HCT116 (cell line): ENCODE results near the gene LMNA. TPM values are rescaled to one million over a fixed set of nuclear protein-coding genes. Genes with fewer than 3 reads are reported as not detected.

Experiments used
- ATAC-seq: fragments of 200-7000 bp; cut with Tn5 transposase; 2 replicates; pipeline ENCODE4 v1.9.1; 2020; ENCODE audit warnings: mild to moderate bottlenecking, moderate library complexity
- BruUV-seq: library from RNA; stranded (reverse); fragments of 400-500 nt; replicated peaks from 2 replicates; lab custom pipeline; 2021; lab: Mats Ljungman, UMichigan
- CTCF ChIA-PET: fragments of 300-600 bp; sonication (Branson Sonifier 250); formaldehyde crosslinking; loops from one replicate; lab custom pipeline; 2021; ENCODE audit warnings: antibody characterized with exemption; lab: Charles Lee
- POLR2A ChIA-PET: fragments of 300-600, 350-600 bp; sonication (Branson Sonifier 250); formaldehyde crosslinking; loops from one replicate; lab custom pipeline; 2021; ENCODE audit warnings: antibody characterized with exemption; lab: Charles Lee
- RAD21 ChIA-PET, 2 experiments: fragments of 300-600 bp; sonication (Branson Sonifier 250); formaldehyde crosslinking; loops; one replicate each; lab custom pipeline; 2023; ENCODE audit warnings: low total read pairs in 2 of 2; ENCODE audit not compliant: uncharacterized antibody in 2 of 2, unreplicated experiment in 2 of 2, low non-redundant PET in 1 of 2; lab: Charles Lee
- DNase-seq: peaks from one replicate; pipeline ENCODE4 v3.0.0-alpha.2; 2010; ENCODE audit warnings: low read depth, low spot score
- H2AFZ ChIP-seq: fragments of 200-600 bp; shearing (Covaris generic), sonication (generic); 2 replicates; pipeline ENCODE4 v1.6.1; 2017; ENCODE audit warnings: low read depth, mixed run types, mixed read lengths, antibody characterized with exemption, low read length; ENCODE audit not compliant: poor library complexity, severe bottlenecking
- H3K27ac ChIP-seq: 2 replicates; pipeline ENCODE4 v1.5.1; 2012; ENCODE audit warnings: low read depth, low read length
- H3K27me3 ChIP-seq: fragments of 200-600 bp; sonication (generic); 2 replicates; pipeline ENCODE4 v1.6.1; 2016; ENCODE audit warnings: mixed run types, low read length, mixed read lengths; ENCODE audit not compliant: insufficient read depth
- H3K36me3 ChIP-seq, 2 experiments: fragments of 200-500 bp in 1 of 2; fragments of 200-600 bp in 1 of 2; sonication (Bioruptor generic) in 1 of 2; sonication (generic) in 1 of 2; 2 replicates each; pipeline versions ENCODE4 v1.5.1 to v1.6.1; 2014 to 2016; ENCODE audit warnings: low read length in 2 of 2, inconsistent platforms in 1 of 2, mixed read lengths in 1 of 2, mixed run types in 1 of 2; ENCODE audit not compliant: insufficient read depth in 2 of 2, control insufficient read depth in 1 of 2
- H3K4me1 ChIP-seq, 2 experiments: fragments of 200-600 bp in 1 of 2; sonication (generic) in 1 of 2; 2 replicates each; pipeline versions ENCODE4 v1.5.1 to v1.6.1; 2012 to 2017; ENCODE audit warnings: low read length in 2 of 2, inconsistent platforms in 1 of 2, mild to moderate bottlenecking in 1 of 2, mixed read lengths in 1 of 2, mixed run types in 1 of 2, moderate library complexity in 1 of 2; ENCODE audit not compliant: insufficient read depth in 2 of 2, control insufficient read depth in 1 of 2
- H3K4me2 ChIP-seq: fragments of 200-600 bp; sonication (generic); 2 replicates; pipeline ENCODE4 v1.6.1; 2017; ENCODE audit warnings: mixed run types, low read length, mixed read lengths
- H3K4me3 ChIP-seq, 2 experiments: fragments of 200-600 bp in 1 of 2; sonication (generic) in 1 of 2; replicated peaks in 1 of 2; 2 replicates each; pipeline ENCODE4 v1.5.1; 2011 to 2016; ENCODE audit warnings: low read length in 2 of 2, control low read depth in 1 of 2, low read depth in 1 of 2, mild to moderate bottlenecking in 1 of 2, mixed read lengths in 1 of 2, mixed run types in 1 of 2
- H3K79me2 ChIP-seq: fragments of 200-600 bp; sonication (generic); 2 replicates; pipeline ENCODE4 v1.6.1; 2017; ENCODE audit warnings: mild to moderate bottlenecking, mixed run types, low read length, moderate library complexity, mixed read lengths; ENCODE audit not compliant: insufficient read depth
- H3K9ac ChIP-seq: fragments of 200-600 bp; sonication (generic); 2 replicates; pipeline ENCODE4 v1.6.1; 2016; ENCODE audit warnings: low read length, mixed read lengths
- H3K9me2 ChIP-seq: fragments of 200-600 bp; sonication (generic), shearing (Covaris generic); 2 replicates; pipeline ENCODE4 v1.6.1; 2017; ENCODE audit warnings: mixed run types, mild to moderate bottlenecking, moderate library complexity; ENCODE audit not compliant: insufficient read depth
- H3K9me3 ChIP-seq, 2 experiments: fragments of 200-500 bp in 1 of 2; fragments of 200-600 bp in 1 of 2; sonication (Bioruptor generic) in 1 of 2; sonication (generic) in 1 of 2; 2 replicates each; pipeline ENCODE4 v1.6.1; 2014 to 2017; ENCODE audit warnings: low read length in 2 of 2, mixed read lengths in 2 of 2, inconsistent platforms in 1 of 2, low read depth in 1 of 2, mild to moderate bottlenecking in 1 of 2, mixed run types in 1 of 2, moderate library complexity in 1 of 2; ENCODE audit not compliant: control insufficient read depth in 1 of 2, insufficient read depth in 1 of 2
- H4K20me1 ChIP-seq: fragments of 200-600 bp; sonication (generic), shearing (Covaris generic); 2 replicates; pipeline ENCODE4 v1.6.1; 2017; ENCODE audit warnings: mixed run types, mild to moderate bottlenecking, moderate library complexity; ENCODE audit not compliant: insufficient read depth
- CEBPB ChIP-seq: IDR thresholded peaks from 2 replicates; pipeline ENCODE4 v1.6.1; 2012; ENCODE audit warnings: low read depth
- EGR1 ChIP-seq: IDR thresholded peaks from 2 replicates; pipeline ENCODE4 v1.6.1; 2012; ENCODE audit warnings: low read depth
- ELF1 ChIP-seq: IDR thresholded peaks from 2 replicates; pipeline ENCODE4 v1.6.1; 2012; ENCODE audit warnings: low read depth, borderline replicate concordance
- EZH2 ChIP-seq: fragments of 200-600 bp; sonication (generic); IDR thresholded peaks from 2 replicates; pipeline ENCODE4 v1.6.1; 2017; ENCODE audit warnings: antibody characterized with exemption, mixed run types
- FOSL1 ChIP-seq: IDR thresholded peaks from 2 replicates; pipeline ENCODE4 v1.6.1; 2012; ENCODE audit warnings: low read depth
- POLR2AphosphoS5 ChIP-seq: IDR thresholded peaks from 2 replicates; pipeline ENCODE4 v1.6.1; 2011; ENCODE audit warnings: mild to moderate bottlenecking, low read depth, low read length, moderate library complexity
- RAD21 ChIP-seq: IDR thresholded peaks from 2 replicates; pipeline ENCODE4 v1.6.1; 2012; ENCODE audit warnings: low read depth, mild to moderate bottlenecking
- SRF ChIP-seq: IDR thresholded peaks from 2 replicates; pipeline ENCODE4 v1.6.1; 2012; ENCODE audit warnings: low read depth
- TCF7L2 ChIP-seq: IDR thresholded peaks from 2 replicates; pipeline ENCODE4 v1.7.0; 2011; ENCODE audit warnings: borderline replicate concordance, inconsistent platforms; ENCODE audit not compliant: insufficient read depth, insufficient read length; ENCODE audit errors: extremely low read depth
- YY1 ChIP-seq: IDR thresholded peaks from 2 replicates; pipeline ENCODE4 v1.6.1; 2011; ENCODE audit warnings: low read length, low read depth, moderate library complexity, mild to moderate bottlenecking; ENCODE audit not compliant: insufficient replicate concordance; ENCODE audit errors: extremely low read depth
- ZFX ChIP-seq: fragments of 450-650 bp; IDR thresholded peaks from 2 replicates; pipeline ENCODE4 v1.6.1; 2017
- intact Hi-C: fragments of 100-400 bp; cut with micrococcal nuclease; formaldehyde crosslinking; loops from 2 replicates; pipeline ENCODE4 v1.10.0; 2022
- total RNA-seq: library from RNA; stranded (reverse); gene quantifications from one replicate; pipeline ENCODE4 v1.2.1, GENCODE V29; 2021; ENCODE audit not compliant: unreplicated experiment
- TF ChIP-seq, protein P1 (sequence below), 3 experiments: fragments of 200-600 bp in 1 of 3; sonication (generic) in 1 of 3; IDR thresholded peaks in 2 of 3; conservative IDR thresholded peaks in 1 of 3; 2 replicates each; pipeline ENCODE4 v1.5.1; 2012 to 2017; ENCODE audit warnings: low read depth in 2 of 3, low read length in 2 of 3, antibody characterized with exemption in 1 of 3, borderline replicate concordance in 1 of 3, control low read depth in 1 of 3, mild to moderate bottlenecking in 1 of 3, mixed read lengths in 1 of 3, mixed run types in 1 of 3, moderate library complexity in 1 of 3; ENCODE audit not compliant: insufficient read depth in 1 of 3
- TF ChIP-seq, protein P2 (sequence below): IDR thresholded peaks from 2 replicates; pipeline ENCODE4 v1.6.1; 2012
- TF ChIP-seq, protein P3 (sequence below): IDR thresholded peaks from 2 replicates; pipeline ENCODE4 v1.6.1; 2012; ENCODE audit warnings: low read depth

The LMNA gene
- total RNA-seq, 1 experiment from 2014 or later: 528 TPM

DNA sequence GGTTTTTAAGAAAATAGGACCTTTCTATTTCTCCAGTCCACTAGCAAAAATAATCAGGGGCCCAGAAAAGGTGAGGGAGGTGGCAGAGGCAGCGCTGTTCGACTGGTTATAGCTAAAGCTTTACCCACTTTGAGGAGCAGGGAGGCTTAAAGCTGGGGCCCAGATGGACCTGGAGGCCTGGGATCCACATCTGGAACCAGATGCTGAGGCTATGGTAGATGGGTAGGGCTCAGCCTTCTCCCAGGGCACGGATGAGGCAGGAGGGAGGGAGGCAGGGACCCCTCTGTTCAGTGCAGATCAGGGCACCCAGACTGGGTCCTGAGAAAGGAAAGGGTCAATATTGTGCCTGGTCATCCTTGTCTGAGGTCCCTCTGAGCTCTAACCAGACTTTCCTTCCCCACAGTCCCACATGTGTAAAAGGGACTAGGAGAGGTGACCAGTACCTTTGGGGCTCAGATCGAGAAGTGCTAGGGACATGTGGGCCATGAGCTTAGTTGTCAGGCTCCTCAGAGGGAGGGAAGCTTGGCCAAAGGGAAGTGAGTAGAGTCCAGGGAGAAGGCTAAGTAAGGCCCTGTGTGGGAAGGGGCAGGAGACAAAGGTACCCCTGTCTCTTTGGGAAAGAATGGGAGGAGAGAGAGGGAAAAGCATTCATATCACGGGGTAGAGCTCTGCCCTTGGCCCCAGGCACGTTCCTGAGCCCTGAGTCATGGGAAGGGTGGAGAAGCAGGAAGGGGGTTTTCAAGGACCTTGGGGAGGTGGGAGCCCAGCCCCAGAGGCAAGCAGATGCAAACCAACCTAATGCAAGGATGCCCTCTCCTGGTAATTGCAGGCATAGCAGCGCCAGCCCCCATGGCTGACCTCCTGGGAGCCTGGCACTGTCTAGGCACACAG is 15.4 kb downstream of the LMNA start:
- BruUV-seq: TSS peak; percentile 67
- Histone ChIP-seq H4K20me1 (no peaks in the 10 kb centered on the region), H3K27ac (peak overlapping the region; percentile 95), H3K36me3 (peaks cover 31 to 42% of the 10 kb centered on the region in 2 experiments), H3K4me3 (peak overlapping the region; percentile 0 to 49), H3K9me3 (no peaks in the 10 kb centered on the region), H3K4me2 (peak overlapping the region; percentile 90), H3K4me1 (peaks cover 43 to 60% of the 10 kb centered on the region in 2 experiments), H3K79me2 (peaks cover 96% of the 10 kb centered on the region), H3K27me3 (no peaks in the 10 kb centered on the region), H2AFZ (no peak overlapping the region), H3K9ac (peak overlapping the region; percentile 75), H3K9me2 (no peaks in the 10 kb centered on the region)
- TF ChIP-seq RAD21 (no peak), EZH2 (no peak), TCF7L2 (no peak), CEBPB (no peak), SRF (no peak), ZFX (no peak), EGR1 (no peak), YY1 (no peak), ELF1 (no peak), POLR2AphosphoS5 (peak; percentile 81), FOSL1 (no peak)
- TF ChIP-seq, protein P1, sequence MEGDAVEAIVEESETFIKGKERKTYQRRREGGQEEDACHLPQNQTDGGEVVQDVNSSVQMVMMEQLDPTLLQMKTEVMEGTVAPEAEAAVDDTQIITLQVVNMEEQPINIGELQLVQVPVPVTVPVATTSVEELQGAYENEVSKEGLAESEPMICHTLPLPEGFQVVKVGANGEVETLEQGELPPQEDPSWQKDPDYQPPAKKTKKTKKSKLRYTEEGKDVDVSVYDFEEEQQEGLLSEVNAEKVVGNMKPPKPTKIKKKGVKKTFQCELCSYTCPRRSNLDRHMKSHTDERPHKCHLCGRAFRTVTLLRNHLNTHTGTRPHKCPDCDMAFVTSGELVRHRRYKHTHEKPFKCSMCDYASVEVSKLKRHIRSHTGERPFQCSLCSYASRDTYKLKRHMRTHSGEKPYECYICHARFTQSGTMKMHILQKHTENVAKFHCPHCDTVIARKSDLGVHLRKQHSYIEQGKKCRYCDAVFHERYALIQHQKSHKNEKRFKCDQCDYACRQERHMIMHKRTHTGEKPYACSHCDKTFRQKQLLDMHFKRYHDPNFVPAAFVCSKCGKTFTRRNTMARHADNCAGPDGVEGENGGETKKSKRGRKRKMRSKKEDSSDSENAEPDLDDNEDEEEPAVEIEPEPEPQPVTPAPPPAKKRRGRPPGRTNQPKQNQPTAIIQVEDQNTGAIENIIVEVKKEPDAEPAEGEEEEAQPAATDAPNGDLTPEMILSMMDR (IDR thresholded peaks at IDR 0.05 in 2 of 3, conservative IDR thresholded peaks at IDR 0.05 in 1 of 3; ENCODE audit: borderline replicate concordance in 1 of 3, insufficient read depth in 1 of 3, low read depth in 2 of 3, low read length in 2 of 3): peak in 2 of 3 experiments; percentile 89 to 96; a peak in 4 of 6 replicates
- TF ChIP-seq, protein P2, sequence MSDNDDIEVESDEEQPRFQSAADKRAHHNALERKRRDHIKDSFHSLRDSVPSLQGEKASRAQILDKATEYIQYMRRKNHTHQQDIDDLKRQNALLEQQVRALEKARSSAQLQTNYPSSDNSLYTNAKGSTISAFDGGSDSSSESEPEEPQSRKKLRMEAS: no peak
- TF ChIP-seq, protein P3, sequence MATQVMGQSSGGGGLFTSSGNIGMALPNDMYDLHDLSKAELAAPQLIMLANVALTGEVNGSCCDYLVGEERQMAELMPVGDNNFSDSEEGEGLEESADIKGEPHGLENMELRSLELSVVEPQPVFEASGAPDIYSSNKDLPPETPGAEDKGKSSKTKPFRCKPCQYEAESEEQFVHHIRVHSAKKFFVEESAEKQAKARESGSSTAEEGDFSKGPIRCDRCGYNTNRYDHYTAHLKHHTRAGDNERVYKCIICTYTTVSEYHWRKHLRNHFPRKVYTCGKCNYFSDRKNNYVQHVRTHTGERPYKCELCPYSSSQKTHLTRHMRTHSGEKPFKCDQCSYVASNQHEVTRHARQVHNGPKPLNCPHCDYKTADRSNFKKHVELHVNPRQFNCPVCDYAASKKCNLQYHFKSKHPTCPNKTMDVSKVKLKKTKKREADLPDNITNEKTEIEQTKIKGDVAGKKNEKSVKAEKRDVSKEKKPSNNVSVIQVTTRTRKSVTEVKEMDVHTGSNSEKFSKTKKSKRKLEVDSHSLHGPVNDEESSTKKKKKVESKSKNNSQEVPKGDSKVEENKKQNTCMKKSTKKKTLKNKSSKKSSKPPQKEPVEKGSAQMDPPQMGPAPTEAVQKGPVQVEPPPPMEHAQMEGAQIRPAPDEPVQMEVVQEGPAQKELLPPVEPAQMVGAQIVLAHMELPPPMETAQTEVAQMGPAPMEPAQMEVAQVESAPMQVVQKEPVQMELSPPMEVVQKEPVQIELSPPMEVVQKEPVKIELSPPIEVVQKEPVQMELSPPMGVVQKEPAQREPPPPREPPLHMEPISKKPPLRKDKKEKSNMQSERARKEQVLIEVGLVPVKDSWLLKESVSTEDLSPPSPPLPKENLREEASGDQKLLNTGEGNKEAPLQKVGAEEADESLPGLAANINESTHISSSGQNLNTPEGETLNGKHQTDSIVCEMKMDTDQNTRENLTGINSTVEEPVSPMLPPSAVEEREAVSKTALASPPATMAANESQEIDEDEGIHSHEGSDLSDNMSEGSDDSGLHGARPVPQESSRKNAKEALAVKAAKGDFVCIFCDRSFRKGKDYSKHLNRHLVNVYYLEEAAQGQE: no peak
- RAD21 ChIA-PET: interaction anchor here (0.6 to 4.7 kb wide), 13 partner anchors 11 to 191 kb away, joined by 3 to 43 read pairs (median 5); no protein-coding TSS in a partner anchor
- POLR2A ChIA-PET: interaction anchor here (0.8 to 2.8 kb wide), 12 partner anchors 10 to 95 kb away, joined by 3 to 42 read pairs (median 4); partner anchors contain the start of gene PMF1
- CTCF ChIA-PET: interaction anchor here (0.7 to 8.4 kb wide), 21 partner anchors 11 to 192 kb away, joined by 3 to 189 read pairs (median 4); partner anchors contain the start of genes PMF1 and RAB25
- DNase-seq (peak; percentile 93), ATAC-seq (peak; percentile 65)
- intact Hi-C loops: loop anchor here (1.0 to 5.0 kb wide), 4 partner anchors 30 to 193 kb away; no protein-coding TSS in a partner anchor
